Measurements from ENCODE around the gene RASL10A.

RASL10A gene

DNA sequence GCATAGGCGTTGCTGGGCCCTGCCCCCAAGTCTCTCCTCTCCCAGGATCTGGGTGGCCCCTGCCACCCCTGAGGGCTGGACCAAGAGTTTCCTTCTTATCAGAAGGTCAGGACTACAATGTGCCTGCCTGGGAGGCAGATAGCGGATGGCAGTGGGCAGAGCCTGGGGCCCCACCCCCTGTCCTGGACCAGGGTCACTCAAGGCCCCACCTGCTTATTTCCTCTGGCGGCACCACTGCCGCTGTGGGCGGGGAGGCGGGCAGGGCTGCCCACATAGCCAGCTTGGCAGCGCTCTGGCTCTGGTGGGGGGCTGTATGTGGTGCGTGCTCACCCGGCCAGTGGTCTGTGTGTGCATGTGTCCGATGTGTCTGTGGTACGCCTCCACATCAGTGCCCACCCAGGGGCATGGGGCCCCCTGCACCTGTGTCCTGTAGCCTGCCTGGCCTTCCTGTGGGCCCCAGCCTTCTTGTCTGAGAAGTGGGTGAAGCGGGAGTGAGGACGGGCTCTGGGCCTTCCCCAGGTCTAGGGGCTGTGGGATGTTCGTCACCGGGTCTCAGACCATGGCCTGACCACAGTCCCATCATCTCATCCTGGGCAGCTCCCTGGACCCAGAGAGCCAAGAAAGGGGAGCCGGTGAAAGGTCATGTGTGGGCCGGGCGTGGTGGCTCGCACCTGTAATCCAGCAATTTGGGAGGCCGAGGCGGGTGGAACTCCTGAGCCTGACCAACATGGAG lies 6.0 kb downstream of the RASL10A start:
- no peak for TF ChIP-seq CTCF (IDR thresholded peaks at IDR 0.05)
- DNase-seq (ENCODE audit: low spot score): peak; percentile 83
- H3K27ac ChIP-seq: peak overlapping the region; percentile 80 to 95
- peak overlapping the region; percentile 98 for H3K4me3 ChIP-seq

DNA sequence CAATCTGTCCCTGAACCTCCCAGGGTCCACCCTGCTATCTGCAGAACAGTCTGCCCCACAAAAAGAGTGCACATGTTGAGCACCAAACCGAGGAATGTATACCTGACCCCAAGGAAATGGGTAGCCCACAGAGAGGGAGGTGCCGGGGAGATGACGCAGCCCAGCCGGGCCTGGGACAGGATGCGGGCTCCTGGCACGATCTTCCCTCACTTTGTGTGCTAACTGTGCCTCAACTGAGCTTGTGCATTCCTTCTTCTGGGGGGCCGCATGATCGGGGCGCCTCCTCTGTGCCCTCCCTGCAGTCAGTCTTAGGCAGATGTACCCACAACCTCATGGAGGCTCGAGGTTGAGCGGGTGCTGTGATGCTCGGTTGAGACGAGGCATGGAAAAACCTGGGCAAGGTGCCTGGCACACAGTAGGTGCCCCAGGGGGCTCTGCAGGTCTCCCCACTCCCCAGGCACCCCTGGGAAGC lies 6.7 kb downstream of the RASL10A start:
- TF ChIP-seq CTCF (IDR thresholded peaks at IDR 0.05): no peak
- Histone ChIP-seq H3K27ac (peak overlapping the region; percentile 80 to 95), H3K4me3 (peak overlapping the region; percentile 98)
- DNase-seq (ENCODE audit: low spot score): peak; percentile 76

- DNase-seq (ENCODE audit: low spot score): peak; percentile 78
- Histone ChIP-seq H3K27ac (peak overlapping the region; percentile 80 to 95), H3K4me3 (peak overlapping the region; percentile 98)
- no peak for TF ChIP-seq CTCF (IDR thresholded peaks at IDR 0.05)
Observed at GRCh38 chr22:29308148-29308790, 7.2 kb downstream of the RASL10A start.

GRCh38 chr22:29307596-29308147 lies 7.8 kb downstream of the RASL10A start:
- no peak for DNase-seq (ENCODE audit: low spot score)
- Histone ChIP-seq H3K4me3 (peak overlapping the region; percentile 98), H3K27ac (peak overlapping the region; percentile 80 to 95)
- no peak for TF ChIP-seq CTCF (IDR thresholded peaks at IDR 0.05)

GRCh38 chr22:29306835-29307595 lies 8.5 kb downstream of the RASL10A start:
- peak overlapping the region; percentile 80 to 95 for H3K27ac ChIP-seq
- H3K4me3 ChIP-seq: peak overlapping the region; percentile 98
- DNase-seq (ENCODE audit: low spot score): peak; percentile 73
- TF ChIP-seq CTCF (IDR thresholded peaks at IDR 0.05): no peak

DNA sequence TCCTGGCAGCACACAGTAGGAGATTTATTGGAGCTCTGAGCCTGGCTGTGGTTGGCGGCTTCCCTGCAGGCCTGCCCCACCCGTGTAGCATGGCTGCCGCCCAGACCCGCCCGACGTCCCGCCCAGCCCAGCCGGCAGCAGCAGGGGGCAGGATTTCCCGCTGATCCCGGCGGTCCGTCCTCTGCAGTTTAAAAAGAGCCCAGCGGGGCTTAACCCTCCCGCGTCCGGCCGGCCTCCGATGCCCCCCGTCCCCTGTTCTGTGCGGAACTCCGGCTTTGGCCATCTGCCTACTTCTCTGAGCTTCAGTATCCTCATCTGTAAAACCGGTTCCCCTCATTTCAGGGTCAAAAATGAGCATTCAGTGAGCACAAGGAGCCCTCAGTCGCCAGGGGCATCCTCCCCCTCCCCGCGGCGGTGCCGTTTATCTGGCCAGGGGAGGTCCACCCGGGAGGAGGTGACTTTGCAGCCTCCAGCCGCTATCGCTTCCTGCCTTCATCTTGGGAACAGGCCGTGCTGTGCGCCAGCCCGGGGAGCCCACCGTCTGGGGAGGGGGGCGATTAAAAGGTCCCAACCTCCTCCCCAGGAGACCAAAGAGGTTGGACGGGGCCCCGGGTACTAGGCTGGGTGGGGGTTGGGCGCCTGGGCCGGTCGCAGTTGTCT lies 9.2 kb downstream of the RASL10A start, which contains the start of gene GAS2L1:
Gene GAS2L1 (plus strand): TSS at position 476 of the 660 bp plus-strand sequence. CDS start 1,456 bp downstream, outside the sequence.
- TF ChIP-seq CTCF (IDR thresholded peaks at IDR 0.05): peak; percentile 57
- H3K4me3 ChIP-seq: peak within 1 kb of the TSS; percentile 98
- DNase-seq (ENCODE audit: low spot score): peak; percentile 91

More for the DNA sequence above, 9.2 kb downstream of the RASL10A start, which contains the start of gene GAS2L1:
- peak within 1 kb of the TSS; percentile 80 to 95 for H3K27ac ChIP-seq

Measured in coronary artery (tissue), 2 donors.